Uterus (tissue), 4 donors: ENCODE data around the gene ZNF740. TPM values are rescaled to one million over a fixed set of nuclear protein-coding genes. Genes with fewer than 3 reads are reported as not detected.

Experiments
- DNase-seq, 2 donors: peaks; one replicate each; pipeline ENCODE4 v3.0.0-alpha.2; 2019 to 2020
- H3K27ac ChIP-seq, 2 donors: fragments of 200-600 bp; sonication (generic); 1 replicate in 1 of 2; 2 replicates in 1 of 2; pipeline ENCODE4 v1.5.1; 2016 to 2018
- H3K27me3 ChIP-seq, 2 donors: fragments of 200-600 bp; sonication (generic); one replicate each; pipeline ENCODE4 v1.5.1; 2018 to 2019; ENCODE audit warnings: control low read depth in 1 of 2
- H3K36me3 ChIP-seq, 2 donors: fragments of 200-600 bp; sonication (generic); one replicate each; pipeline ENCODE4 v1.5.1; 2019; ENCODE audit warnings: control low read depth in 1 of 2
- H3K4me1 ChIP-seq, 2 donors: fragments of 200-600 bp; sonication (generic); one replicate each; pipeline ENCODE4 v1.5.1; 2018 to 2019; ENCODE audit warnings: control low read depth in 1 of 2
- H3K4me3 ChIP-seq, 2 donors: fragments of 200-600 bp; sonication (generic); 1 replicate in 1 of 2; 2 replicates in 1 of 2; pipeline ENCODE4 v1.5.1; 2018 to 2019; ENCODE audit warnings: mild to moderate bottlenecking in 1 of 2
- H3K9me3 ChIP-seq, 2 donors: fragments of 200-600 bp; sonication (generic); one replicate each; pipeline ENCODE4 v1.5.1; 2019; ENCODE audit warnings: control low read depth in 1 of 2
- CTCF ChIP-seq, 4 experiments: fragments of 200-600 bp in 2 of 4; fragments of 450-650 bp in 2 of 4; sonication (generic) in 2 of 4; IDR thresholded peaks; one replicate each; pipeline ENCODE4 v1.5.1; 2016 to 2019; ENCODE audit warnings: antibody characterized with exemption in 4 of 4, mild to moderate bottlenecking in 2 of 4, moderate library complexity in 1 of 4
- POLR2A ChIP-seq, 2 donors: fragments of 450-650 bp; IDR thresholded peaks; one replicate each; pipeline ENCODE4 v1.6.1; 2016; ENCODE audit warnings: antibody characterized with exemption in 2 of 2, mild to moderate bottlenecking in 1 of 2, moderate library complexity in 1 of 2
- intact Hi-C: fragments of 100-400 bp; cut with DNase I; formaldehyde crosslinking; loops from one replicate; pipeline ENCODE4 v1.15.1; 2023; ENCODE audit warnings: low total_unique reads
- total RNA-seq, 4 donors: library from RNA; depleted of rRNA in 3 of 4; stranded (reverse); fragments of >200 nt in 3 of 4; gene quantifications; one replicate each; pipeline versions ENCODE4 v1.1.0 to v1.2.4, GENCODE V29; 2014 to 2023
- donor health status: DM: yes; HTN: yes; CAD: no.

ZNF740 gene
- total RNA-seq, 4 donors from 2014 or later: 7.7 to 55.5 (median 25.9) TPM

GRCh38 chr12:53222806-53223261, 42.3 kb downstream of the ZNF740 start:
- peaks cover 8 to 28% of the 10 kb centered on the region in 2 donors for H3K4me1 ChIP-seq
- intact Hi-C loops: no loop called here
- TF ChIP-seq CTCF (IDR thresholded peaks at IDR 0.05) (no peak), POLR2A (IDR thresholded peaks at IDR 0.05) (no peak)
- DNase-seq: no peak
- H3K27ac ChIP-seq: peak overlapping the region; percentile 99
- no peaks in the 10 kb centered on the region for H3K36me3 ChIP-seq
- H3K27me3 ChIP-seq: no peaks in the 10 kb centered on the region
- no peak overlapping the region for H3K4me3 ChIP-seq
- no peaks in the 10 kb centered on the region for H3K9me3 ChIP-seq

- H3K4me3 ChIP-seq: no peak overlapping the region
- H3K27me3 ChIP-seq: no peaks in the 10 kb centered on the region
These were observed 43.0 kb downstream of the ZNF740 start for GRCh38 chr12:53223389-53224060.

DNA sequence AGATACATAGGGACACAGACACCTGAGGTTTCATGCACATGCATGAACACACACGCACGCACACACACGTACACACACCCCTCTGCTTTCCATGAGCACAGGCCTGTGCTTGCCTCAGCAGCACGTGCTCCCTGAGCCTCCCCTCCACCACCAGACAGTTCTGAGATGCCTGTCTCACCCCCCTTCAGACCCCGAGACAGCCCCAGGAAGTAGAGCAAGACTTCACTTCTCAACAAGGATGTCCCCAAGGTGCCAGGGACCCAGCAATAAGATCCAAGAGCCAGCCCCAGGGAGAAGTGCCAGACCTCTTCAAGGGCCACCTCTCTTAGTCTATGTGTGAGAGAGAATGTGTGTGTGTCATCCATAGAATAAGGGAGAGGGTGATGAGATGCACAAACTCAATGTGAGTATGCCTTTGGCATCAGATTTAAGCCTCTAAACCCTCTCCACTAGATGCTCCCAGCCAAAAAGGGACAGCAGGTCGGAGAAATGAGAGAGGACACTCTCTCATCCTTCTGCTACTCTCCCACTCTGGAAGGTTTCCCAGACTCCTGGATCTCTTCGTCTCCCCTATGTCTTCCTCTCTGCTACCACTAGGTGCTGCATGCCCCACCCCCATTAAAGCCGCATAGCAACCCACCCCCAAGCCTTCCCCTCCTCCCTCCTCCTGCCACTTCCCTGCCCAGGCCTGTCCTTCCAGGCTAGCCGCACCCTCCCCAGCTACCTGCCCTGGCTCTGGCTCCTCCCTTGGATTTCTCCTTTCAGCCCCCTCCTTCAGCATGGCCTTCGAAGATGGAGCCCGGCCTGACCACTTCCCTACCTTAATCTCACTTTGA, 43.8 kb downstream of the ZNF740 start:
- Histone ChIP-seq H3K36me3 (no peaks in the 10 kb centered on the region), H3K27ac (peak overlapping the region; percentile 99), H3K9me3 (no peaks in the 10 kb centered on the region), H3K4me3 (no peak overlapping the region), H3K27me3 (no peaks in the 10 kb centered on the region), H3K4me1 (peaks cover 8 to 25% of the 10 kb centered on the region in 2 donors)
- TF ChIP-seq POLR2A (IDR thresholded peaks at IDR 0.05) (no peak), CTCF (IDR thresholded peaks at IDR 0.05) (peak in 1 of 4 experiments; percentile 18)
- DNase-seq: no peak
- intact Hi-C loops: no loop called here

More at GRCh38 chr12:53223389-53224060, 43.0 kb downstream of the ZNF740 start:
- H3K27ac ChIP-seq: peak overlapping the region; percentile 99
- H3K4me1 ChIP-seq: peaks cover 8 to 25% of the 10 kb centered on the region in 2 donors
- TF ChIP-seq CTCF (IDR thresholded peaks at IDR 0.05) (no peak), POLR2A (IDR thresholded peaks at IDR 0.05) (no peak)
- no peaks in the 10 kb centered on the region for H3K36me3 ChIP-seq
- intact Hi-C loops: no loop called here
- no peaks in the 10 kb centered on the region for H3K9me3 ChIP-seq
- DNase-seq: peak in 1 of 2 donors; percentile 69

- no peak for DNase-seq
- H3K4me1 ChIP-seq: peaks cover 8 to 25% of the 10 kb centered on the region in 2 donors
- H3K27ac ChIP-seq: peak overlapping the region; percentile 99
- no peak overlapping the region for H3K4me3 ChIP-seq
- H3K27me3 ChIP-seq: no peaks in the 10 kb centered on the region
- H3K9me3 ChIP-seq: no peaks in the 10 kb centered on the region
- no peaks in the 10 kb centered on the region for H3K36me3 ChIP-seq
- TF ChIP-seq CTCF (IDR thresholded peaks at IDR 0.05) (no peak), POLR2A (IDR thresholded peaks at IDR 0.05) (no peak)
- intact Hi-C loops: no loop called here
These were observed 44.5 kb downstream of the ZNF740 start for GRCh38 chr12:53224897-53225634.
